ENCODE measurements around the gene HSH2D. TPM values are rescaled to one million over a fixed set of nuclear protein-coding genes. Genes with fewer than 3 reads are reported as not detected.

Gene HSH2D, protein sequence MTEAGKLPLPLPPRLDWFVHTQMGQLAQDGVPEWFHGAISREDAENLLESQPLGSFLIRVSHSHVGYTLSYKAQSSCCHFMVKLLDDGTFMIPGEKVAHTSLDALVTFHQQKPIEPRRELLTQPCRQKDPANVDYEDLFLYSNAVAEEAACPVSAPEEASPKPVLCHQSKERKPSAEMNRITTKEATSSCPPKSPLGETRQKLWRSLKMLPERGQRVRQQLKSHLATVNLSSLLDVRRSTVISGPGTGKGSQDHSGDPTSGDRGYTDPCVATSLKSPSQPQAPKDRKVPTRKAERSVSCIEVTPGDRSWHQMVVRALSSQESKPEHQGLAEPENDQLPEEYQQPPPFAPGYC
- 0.85 TPM in 1 of 2 replicates, not detected in the other for total RNA-seq

GRCh38 chr19:16143399-16144215, at the start of gene HSH2D:
Gene HSH2D, plus strand, starts transcription at chr19:16143685. Its CDS starts 5,066 bp downstream, at chr19:16148751.

DNA sequence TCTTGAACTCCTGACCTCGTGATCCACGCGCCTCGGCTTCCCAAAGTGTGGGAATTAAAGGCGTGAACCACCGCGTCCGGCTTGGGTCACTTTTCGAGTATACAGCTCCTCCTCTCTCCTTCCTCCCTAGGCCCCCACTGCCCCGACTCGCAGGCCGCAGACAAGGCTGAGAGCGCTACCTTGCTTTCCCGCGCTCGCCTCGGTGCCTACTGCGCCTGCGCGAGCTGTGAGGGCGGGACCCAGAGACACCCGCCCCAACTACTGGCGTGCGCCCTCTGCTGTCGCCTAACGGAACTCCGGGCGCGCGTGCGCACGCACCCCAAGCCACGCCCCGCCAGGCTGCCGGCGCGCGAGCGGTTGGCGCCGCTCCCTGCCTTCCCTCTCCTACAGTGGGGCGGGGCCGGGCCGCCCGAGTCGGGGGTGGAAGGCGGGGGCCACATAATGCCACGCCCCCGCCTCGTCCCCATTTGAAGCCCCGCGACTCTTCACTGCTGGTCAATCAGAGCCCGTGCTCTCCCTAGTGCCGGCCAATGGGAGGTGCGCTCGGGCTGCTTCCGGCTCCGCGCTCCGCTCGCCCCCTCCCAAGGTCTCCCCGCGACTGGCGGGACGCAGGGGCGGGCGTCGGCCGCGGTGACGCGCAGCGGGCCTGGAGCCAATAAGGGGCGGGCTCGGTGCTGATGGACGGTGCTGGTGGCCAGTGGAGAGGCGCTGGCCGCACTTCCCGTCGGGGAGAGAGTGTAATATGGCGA, 32.2 kb upstream of the HSH2D start, which contains the start of gene RAB8A:
RAB8A (plus strand) TSS at position 730 of the 749 bp plus-strand sequence; CDS start at position 743, 13 bp downstream.

DNA sequence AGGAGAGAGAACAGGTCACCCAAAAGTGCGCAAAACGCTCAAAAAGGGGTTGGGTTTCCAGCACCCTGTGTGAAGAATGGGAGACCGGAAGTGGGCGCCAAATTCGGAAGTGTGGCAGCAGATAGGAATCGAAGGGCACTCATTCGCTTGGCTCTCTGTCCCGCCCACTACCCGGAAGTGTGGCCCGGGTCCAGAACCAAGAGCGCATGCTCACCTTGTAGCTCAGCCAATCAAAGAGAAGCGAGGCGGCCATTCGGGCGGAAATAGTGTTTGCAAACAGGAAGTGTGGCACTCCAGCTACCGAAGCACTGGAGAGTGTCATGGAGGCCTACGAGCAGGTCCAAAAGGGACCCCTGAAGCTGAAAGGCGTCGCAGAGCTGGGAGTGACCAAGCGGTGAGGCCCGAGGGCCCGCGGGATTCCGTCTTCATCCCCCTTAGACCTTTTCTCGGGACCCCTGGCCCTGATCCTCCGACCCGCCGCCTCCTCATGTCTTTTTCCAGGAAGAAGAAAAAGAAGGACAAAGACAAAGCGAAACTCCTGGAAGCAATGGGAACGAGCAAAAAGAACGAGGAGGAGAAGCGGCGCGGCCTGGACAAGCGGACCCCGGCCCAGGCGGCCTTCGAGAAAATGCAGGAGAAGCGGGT, 41.8 kb downstream of the HSH2D start, which contains the start of gene FAM32A:
FAM32A (plus strand) TSS at position 288 of the 645 bp plus-strand sequence; CDS start at position 321, 33 bp downstream.

GRCh38 chr19:16197622-16198369, 54.3 kb downstream of the HSH2D start, which contains the start of gene AP1M1:
Gene AP1M1, plus strand, starts transcription at chr19:16197911. Its CDS starts 116 bp downstream, at chr19:16198027.

Other genes starting within 250 kb of the HSH2D start
- 0.14 TPM in 1 of 2 replicates, not detected in the other for gene CYP4F2, start 245.6 kb upstream of the HSH2D start, total RNA-seq
- not detected in 2 replicates for gene CYP4F11, start 209.2 kb upstream of the HSH2D start, total RNA-seq
- gene OR10H4, start 194.7 kb upstream of the HSH2D start, total RNA-seq = not detected in 2 replicates
- gene TPM4, start 67.2 kb upstream of the HSH2D start, total RNA-seq = 476 and 560 TPM in 2 replicates
- 55.9 and 68.3 TPM in 2 replicates for gene RAB8A, start 31.8 kb upstream of the HSH2D start, total RNA-seq
- gene CIB3, start 29.8 kb downstream of the HSH2D start, total RNA-seq = not detected in 2 replicates
- 76.8 and 83.1 TPM in 2 replicates for gene FAM32A, start 41.7 kb downstream of the HSH2D start, total RNA-seq
- 49.7 and 61.1 TPM in 2 replicates for gene AP1M1, start 54.2 kb downstream of the HSH2D start, total RNA-seq
- gene KLF2, start 181.1 kb downstream of the HSH2D start, total RNA-seq = 0.37 and 1.1 TPM in 2 replicates